ENCODE measurements around the gene BRD2. TPM values are rescaled to one million over a fixed set of nuclear protein-coding genes. Genes with fewer than 3 reads are reported as not detected.

Gene BRD2
- total and polyA plus RNA-seq, 5 donors: 73.1 to 100 (median 85.6) TPM

- 54% methylated on average over 6 of the region's 6 CpGs for WGBS
- intact Hi-C loops (cut with DNase I): loop anchor here in 3 of 4 donors (5.0 to 10.0 kb wide), 2 partner anchors 96 to 98 kb away; no protein-coding TSS in a partner anchor
- H3K27me3 ChIP-seq (ENCODE audit: control insufficient read depth, insufficient read depth): no peaks in the 10 kb centered on the region
- no peaks in the 10 kb centered on the region for H3K9me3 ChIP-seq (ENCODE audit: control insufficient read depth, low read length)
- H3K27ac ChIP-seq (ENCODE audit: low read length): no peak overlapping the region
- ATAC-seq (peak; percentile 1 to 2), DNase-seq (no peak)
- H3K4me1 ChIP-seq (ENCODE audit: control insufficient read depth, insufficient read depth, low read length): no peaks in the 10 kb centered on the region
- no peak overlapping the region for H3K4me3 ChIP-seq (ENCODE audit: low read length)
Measured at GRCh38 chr6:32982702-32983492, 14.5 kb downstream of the BRD2 start.

- Histone ChIP-seq H3K27me3 (ENCODE audit: control insufficient read depth, insufficient read depth) (no peaks in the 10 kb centered on the region), H3K9me3 (ENCODE audit: control insufficient read depth, low read length) (no peaks in the 10 kb centered on the region), H3K4me1 (ENCODE audit: control insufficient read depth, insufficient read depth, low read length) (no peaks in the 10 kb centered on the region), H3K4me3 (ENCODE audit: low read length) (no peak overlapping the region), H3K27ac (ENCODE audit: low read length) (peak overlapping the region; percentile 19)
- DNase-seq: no peak
- peak; percentile 12 for ATAC-seq
- intact Hi-C loops (cut with DNase I): loop anchor here in 3 of 4 donors (5.0 to 10.0 kb wide), 2 partner anchors 96 to 99 kb away; no protein-coding TSS in a partner anchor
- 66% methylated on average over 1 of the region's 1 CpG for WGBS
Measured at GRCh38 chr6:32983493-32983848, 15.1 kb downstream of the BRD2 start.

GRCh38 chr6:32983964-32984621 is 15.7 kb downstream of the BRD2 start:
- Histone ChIP-seq H3K9me3 (ENCODE audit: control insufficient read depth, low read length) (no peaks in the 10 kb centered on the region), H3K4me1 (ENCODE audit: control insufficient read depth, insufficient read depth, low read length) (no peaks in the 10 kb centered on the region), H3K27me3 (ENCODE audit: control insufficient read depth, insufficient read depth) (no peaks in the 10 kb centered on the region), H3K27ac (ENCODE audit: low read length) (no peak overlapping the region), H3K4me3 (ENCODE audit: low read length) (no peak overlapping the region)
- 40% methylated on average over 3 of the region's 3 CpGs for WGBS
- ATAC-seq: peak; percentile 4 to 10
- intact Hi-C loops (cut with DNase I): loop anchor here (2.0 to 10.0 kb wide), 5 partner anchors 49 to 99 kb away; no protein-coding TSS in a partner anchor
- no peak for DNase-seq

- no peaks in the 10 kb centered on the region for H3K9me3 ChIP-seq (ENCODE audit: control insufficient read depth, low read length)
- ATAC-seq: peak; percentile 82
- WGBS: 12% methylated on average over 9 of the region's 9 CpGs
- DNase-seq: peak; percentile 90 to 97 (median 92)
- no peaks in the 10 kb centered on the region for H3K4me1 ChIP-seq (ENCODE audit: control insufficient read depth, insufficient read depth, low read length)
- intact Hi-C loops (cut with DNase I): loop anchor here (2.0 to 10.0 kb wide), 5 partner anchors 50 to 100 kb away; no protein-coding TSS in a partner anchor
- H3K27me3 ChIP-seq (ENCODE audit: control insufficient read depth, insufficient read depth): no peaks in the 10 kb centered on the region
- no peak overlapping the region for H3K27ac ChIP-seq (ENCODE audit: low read length)
- H3K4me3 ChIP-seq (ENCODE audit: low read length): no peak overlapping the region
Measured at GRCh38 chr6:32984622-32985389, 16.4 kb downstream of the BRD2 start.

- WGBS: 86% methylated on average over 1 of the region's 1 CpG
Measured at GRCh38 chr6:32989368-32989767, 21.0 kb downstream of the BRD2 start.

GRCh38 chr6:32991972-32992371 is 23.6 kb downstream of the BRD2 start:
- WGBS: 72% methylated on average over 4 of the region's 4 CpGs
- intact Hi-C loops (cut with DNase I): no loop called here
- Histone ChIP-seq H3K9me3 (ENCODE audit: control insufficient read depth, low read length) (no peaks in the 10 kb centered on the region), H3K27me3 (ENCODE audit: control insufficient read depth, insufficient read depth) (no peaks in the 10 kb centered on the region), H3K27ac (ENCODE audit: low read length) (no peak overlapping the region), H3K4me1 (ENCODE audit: control insufficient read depth, insufficient read depth, low read length) (no peaks in the 10 kb centered on the region), H3K4me3 (ENCODE audit: low read length) (no peak overlapping the region)
- no peak for ATAC-seq
- no peak for DNase-seq

More at GRCh38 chr6:32989368-32989767, 21.0 kb downstream of the BRD2 start:
- ATAC-seq: no peak
- no peak for DNase-seq
- no peaks in the 10 kb centered on the region for H3K9me3 ChIP-seq (ENCODE audit: control insufficient read depth, low read length)
- H3K27me3 ChIP-seq (ENCODE audit: control insufficient read depth, insufficient read depth): no peaks in the 10 kb centered on the region
- H3K4me1 ChIP-seq (ENCODE audit: control insufficient read depth, insufficient read depth, low read length): no peaks in the 10 kb centered on the region
- intact Hi-C loops (cut with DNase I): loop anchor here in 1 of 4 donors (10.0 kb wide), 1 partner anchor 105 kb away; no protein-coding TSS in a partner anchor
- H3K4me3 ChIP-seq (ENCODE audit: low read length): no peak overlapping the region
- no peak overlapping the region for H3K27ac ChIP-seq (ENCODE audit: low read length)

- Histone ChIP-seq H3K27ac (ENCODE audit: low read length) (no peak overlapping the region), H3K4me3 (ENCODE audit: low read length) (no peak overlapping the region), H3K9me3 (ENCODE audit: control insufficient read depth, low read length) (no peaks in the 10 kb centered on the region), H3K27me3 (ENCODE audit: control insufficient read depth, insufficient read depth) (no peaks in the 10 kb centered on the region), H3K4me1 (ENCODE audit: control insufficient read depth, insufficient read depth, low read length) (no peaks in the 10 kb centered on the region)
- ATAC-seq: no peak
- no peak for DNase-seq
- WGBS: 81% methylated on average over 9 of the region's 9 CpGs
- intact Hi-C loops (cut with DNase I): no loop called here
Measured at GRCh38 chr6:32993363-32993973, 25.1 kb downstream of the BRD2 start.

- H3K27ac ChIP-seq (ENCODE audit: low read length): no peak overlapping the region
- ATAC-seq: no peak
Measured at GRCh38 chr6:32995448-32995847, 27.1 kb downstream of the BRD2 start.

GRCh38 chr6:33000055-33000454 is 31.7 kb downstream of the BRD2 start:
- WGBS: 42% methylated on average over 8 of the region's 8 CpGs
- Histone ChIP-seq H3K4me3 (ENCODE audit: low read length) (no peak overlapping the region), H3K27ac (ENCODE audit: low read length) (no peak overlapping the region), H3K4me1 (ENCODE audit: control insufficient read depth, insufficient read depth, low read length) (no peaks in the 10 kb centered on the region), H3K9me3 (ENCODE audit: control insufficient read depth, low read length) (no peaks in the 10 kb centered on the region), H3K27me3 (ENCODE audit: control insufficient read depth, insufficient read depth) (no peaks in the 10 kb centered on the region)
- ATAC-seq (no peak), DNase-seq (no peak)
- intact Hi-C loops (cut with DNase I): loop anchor here in 1 of 4 donors (10.0 kb wide), 2 partner anchors 95 to 155 kb away; no protein-coding TSS in a partner anchor

More at GRCh38 chr6:32995448-32995847, 27.1 kb downstream of the BRD2 start:
- H3K4me3 ChIP-seq (ENCODE audit: low read length): no peak overlapping the region
- 43% methylated on average over 2 of the region's 2 CpGs for WGBS
- DNase-seq: no peak
- no peaks in the 10 kb centered on the region for H3K4me1 ChIP-seq (ENCODE audit: control insufficient read depth, insufficient read depth, low read length)
- no peaks in the 10 kb centered on the region for H3K27me3 ChIP-seq (ENCODE audit: control insufficient read depth, insufficient read depth)
- H3K9me3 ChIP-seq (ENCODE audit: control insufficient read depth, low read length): no peaks in the 10 kb centered on the region
- intact Hi-C loops (cut with DNase I): no loop called here

GRCh38 chr6:33001685-33002084 is 33.3 kb downstream of the BRD2 start:
- intact Hi-C loops (cut with DNase I): loop anchor here in 1 of 4 donors (10.0 kb wide), 2 partner anchors 93 to 153 kb away; no protein-coding TSS in a partner anchor
- DNase-seq: no peak
- H3K9me3 ChIP-seq (ENCODE audit: control insufficient read depth, low read length): no peaks in the 10 kb centered on the region
- H3K4me3 ChIP-seq (ENCODE audit: low read length): no peak overlapping the region
- no peak overlapping the region for H3K27ac ChIP-seq (ENCODE audit: low read length)
- H3K27me3 ChIP-seq (ENCODE audit: control insufficient read depth, insufficient read depth): no peaks in the 10 kb centered on the region
- H3K4me1 ChIP-seq (ENCODE audit: control insufficient read depth, insufficient read depth, low read length): no peaks in the 10 kb centered on the region
- WGBS: 72% methylated on average over 4 of the region's 4 CpGs
- no peak for ATAC-seq

Data from right cardiac atrium (tissue), 5 donors.